GM18517 (cell line): ENCODE results near the gene SHLD1.

Experiments used
- ATAC-seq: cut with Tn5 transposase; IDR thresholded peaks from one replicate; pipeline ENCODE4 v1.9.1; 2021; ENCODE audit warnings: mild to moderate bottlenecking, moderate library complexity; ENCODE audit not compliant: unreplicated experiment

SHLD1 gene

DNA sequence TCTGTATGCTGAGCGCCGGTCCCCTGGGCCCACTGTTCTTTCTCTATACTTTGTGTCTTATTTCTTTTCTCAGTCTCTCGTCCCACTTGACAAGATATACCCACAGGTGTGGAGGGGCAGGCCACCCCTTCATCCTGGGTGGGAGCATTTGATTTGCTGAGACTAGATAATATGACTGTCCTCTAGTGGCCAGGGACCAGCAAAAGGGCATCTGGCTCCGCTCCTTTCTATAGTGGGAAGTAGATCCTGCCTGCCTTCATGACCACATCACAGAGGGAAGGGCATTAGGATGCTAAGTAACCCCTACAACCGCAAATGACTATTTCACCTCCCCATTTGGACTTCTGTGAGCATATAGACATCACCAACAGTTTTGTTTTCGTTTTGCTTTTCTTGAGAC, 135.7 kb downstream of the SHLD1 start:
- ATAC-seq, result no peak

GRCh38 chr20:5886788-5887187, 136.6 kb downstream of the SHLD1 start:
- no peak for ATAC-seq

GRCh38 chr20:5887386-5887785, 137.2 kb downstream of the SHLD1 start:
- no peak for ATAC-seq

- ATAC-seq, result no peak
Observed at GRCh38 chr20:5888041-5888440, 137.8 kb downstream of the SHLD1 start.

- ATAC-seq, result no peak
Observed at GRCh38 chr20:5890773-5891441, 140.7 kb downstream of the SHLD1 start.

DNA sequence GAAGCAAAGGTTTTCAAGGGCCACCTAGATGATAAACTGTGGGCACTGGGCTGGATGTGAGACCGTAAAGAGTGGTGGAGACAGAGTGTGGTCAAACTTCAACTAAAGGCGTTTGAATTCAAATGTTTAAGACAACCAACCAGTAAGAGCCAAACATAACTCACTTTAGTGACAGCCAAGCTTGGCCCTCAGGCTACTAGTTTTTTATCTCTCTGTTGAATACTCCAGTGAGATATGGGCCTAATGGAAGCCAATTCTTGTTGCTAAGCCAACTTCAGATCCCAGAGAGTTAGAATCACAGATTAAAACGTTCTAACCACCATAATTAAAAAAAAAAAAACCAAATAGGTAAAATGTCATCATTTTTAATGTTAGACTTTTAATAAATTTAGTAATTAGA, 142.9 kb downstream of the SHLD1 start:
- no peak for ATAC-seq

GRCh38 chr20:5893621-5894020, 143.4 kb downstream of the SHLD1 start:
- no peak for ATAC-seq

- no peak for ATAC-seq
Observed at GRCh38 chr20:5895626-5896025, 145.4 kb downstream of the SHLD1 start.

DNA sequence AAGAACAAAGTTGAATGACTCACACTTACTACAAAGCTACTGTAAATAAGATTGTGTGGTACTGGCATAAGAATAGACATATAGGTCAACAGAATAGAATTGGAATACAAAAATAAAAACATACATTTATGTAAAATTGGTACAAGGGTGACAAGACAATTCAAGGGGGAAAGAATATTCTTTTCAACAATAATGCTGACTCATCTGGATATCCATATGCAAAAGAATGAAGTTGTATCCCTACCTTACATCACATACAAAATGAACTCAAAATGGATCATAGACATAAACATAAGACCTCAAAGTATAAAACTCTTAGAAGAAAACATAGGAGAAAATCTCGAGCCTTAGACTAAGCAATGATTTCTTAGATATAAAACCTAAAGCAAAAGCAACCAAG, 149.2 kb downstream of the SHLD1 start:
- ATAC-seq, result no peak

- ATAC-seq, result no peak
Observed at GRCh38 chr20:5900908-5901307, 150.7 kb downstream of the SHLD1 start.

DNA sequence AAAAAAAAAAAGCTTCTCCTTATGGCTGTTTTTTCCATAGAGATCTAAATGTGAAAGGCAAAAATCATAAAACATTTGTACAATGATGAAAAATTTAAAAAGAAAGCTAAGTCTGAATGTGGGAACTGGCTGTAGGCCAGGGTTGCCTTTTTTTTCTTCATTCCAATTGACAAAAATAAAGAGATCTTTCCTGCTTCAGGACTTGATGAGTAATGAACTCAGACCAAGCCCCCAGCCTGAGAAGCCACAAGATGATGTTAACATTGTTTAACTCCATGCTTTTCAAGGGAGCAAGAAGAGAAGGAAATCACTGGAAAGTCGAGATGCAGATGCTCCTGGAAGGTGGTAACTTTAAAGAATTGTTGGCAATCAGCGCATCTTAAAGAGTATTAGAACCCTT, 158.8 kb downstream of the SHLD1 start:
- ATAC-seq, result no peak

DNA sequence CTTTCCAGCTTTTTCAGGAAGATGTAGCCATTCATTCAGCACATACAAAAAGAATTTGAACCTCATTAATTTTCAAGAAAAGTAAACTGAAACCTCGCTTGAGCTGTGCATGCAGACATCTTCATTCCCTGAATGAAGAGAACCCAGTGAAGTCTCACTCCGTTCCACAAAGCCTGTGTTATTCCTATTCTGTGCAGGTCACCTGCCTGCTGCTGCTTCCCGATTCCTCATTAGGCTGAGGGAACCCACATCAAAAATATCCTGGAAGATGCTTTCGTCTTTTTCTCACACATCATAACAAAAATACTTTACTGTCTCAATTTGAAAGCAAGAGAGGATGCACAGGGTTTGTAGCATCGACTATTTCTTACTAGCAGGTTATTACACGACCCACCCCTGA, 160.0 kb downstream of the SHLD1 start:
- no peak for ATAC-seq

DNA sequence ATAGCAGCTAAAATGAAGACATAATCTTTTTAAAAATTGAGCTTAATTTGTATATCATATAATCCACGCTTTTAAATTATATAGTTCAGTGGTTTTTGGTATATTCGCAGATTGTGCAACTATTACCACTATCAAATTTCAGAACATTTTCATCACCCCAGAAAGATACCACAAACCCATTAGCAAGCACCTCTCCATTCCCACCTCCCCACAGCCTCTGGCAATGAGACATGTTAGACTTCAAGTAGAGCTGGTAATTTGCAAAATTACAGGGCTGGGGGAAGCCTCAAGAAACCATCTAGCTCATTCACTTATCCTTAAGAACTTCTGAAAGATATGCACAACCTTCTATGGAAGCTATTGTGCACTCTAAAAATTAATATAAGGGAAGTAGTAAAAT, 163.0 kb downstream of the SHLD1 start:
- ATAC-seq, result no peak
